IMR-90 (cell line): Measurements from ENCODE around the gene TMEM131L. TPM values are rescaled to one million over a fixed set of nuclear protein-coding genes. Genes with fewer than 3 reads are reported as not detected.

Source experiments
- ATAC-seq: fragments of 200-7000 bp; cut with Tn5 transposase; 2 replicates; pipeline ENCODE4 v1.9.1; 2020; ENCODE audit warnings: low read depth, mild to moderate bottlenecking, moderate library complexity
- BruUV-seq: library from RNA; stranded (reverse); fragments of 400-500 nt; replicated peaks from 2 replicates; lab custom pipeline; 2021; lab: Mats Ljungman, UMichigan
- CTCF ChIA-PET: fragments of 300-600 bp; formaldehyde crosslinking; extraction: SDS; loops from one replicate; lab custom pipeline; 2021; ENCODE audit warnings: antibody characterized with exemption; lab: Yijun Ruan, JAX
- POLR2A ChIA-PET: fragments of 300-600 bp; sonication (Branson Sonifier 250); formaldehyde crosslinking; loops from one replicate; lab custom pipeline; 2022; ENCODE audit warnings: antibody characterized with exemption; ENCODE audit not compliant: unreplicated experiment; lab: Charles Lee
- DNase-seq: peaks from one replicate; pipeline ENCODE4 v3.0.0; 2013
- H2AFZ ChIP-seq: replicated peaks from 2 replicates; pipeline ENCODE3; 2013; ENCODE audit warnings: low read length, mild to moderate bottlenecking; ENCODE audit not compliant: poor library complexity
- H2AK5ac ChIP-seq: 2 replicates; pipeline ENCODE4 v1.6.1; 2013; ENCODE audit warnings: low read depth, low read length, inconsistent platforms
- H2AK9ac ChIP-seq: replicated peaks from 2 replicates; pipeline ENCODE3; 2013; ENCODE audit warnings: mild to moderate bottlenecking, low read depth, low read length, moderate library complexity; ENCODE audit not compliant: poor library complexity
- H2BK120ac ChIP-seq: 2 replicates; pipeline ENCODE4 v1.6.1; 2013; ENCODE audit warnings: low read depth, low read length, inconsistent platforms
- H2BK15ac ChIP-seq: 3 replicates; pipeline ENCODE4 v1.6.1; 2013; ENCODE audit warnings: low read depth, low read length, inconsistent platforms
- H2BK20ac ChIP-seq: 2 replicates; pipeline ENCODE4 v1.6.1; 2013; ENCODE audit warnings: low read depth, mild to moderate bottlenecking, inconsistent platforms, low read length, moderate library complexity
- H2BK5ac ChIP-seq: 2 replicates; pipeline ENCODE4 v1.6.1; 2013; ENCODE audit warnings: mild to moderate bottlenecking, low read depth, low read length, inconsistent platforms; ENCODE audit not compliant: poor library complexity, severe bottlenecking
- H3K14ac ChIP-seq: replicated peaks from 2 replicates; pipeline ENCODE4 v1.6.1; 2013; ENCODE audit warnings: low read depth, low read length, inconsistent platforms
- H3K18ac ChIP-seq: 2 replicates; pipeline ENCODE4 v1.6.1; 2013; ENCODE audit warnings: low read depth, low read length, control low read depth
- H3K23ac ChIP-seq: 2 replicates; pipeline ENCODE4 v1.6.1; 2013; ENCODE audit warnings: low read depth, low read length, inconsistent platforms
- H3K27ac ChIP-seq: 2 replicates; pipeline ENCODE4 v1.5.1; 2013; ENCODE audit warnings: mild to moderate bottlenecking, control low read depth, low read length; ENCODE audit not compliant: insufficient read depth
- H3K27me3 ChIP-seq: 2 replicates; pipeline ENCODE4 v1.6.1; 2013; ENCODE audit warnings: low read length; ENCODE audit not compliant: control insufficient read depth, insufficient read depth
- H3K36me3 ChIP-seq: 2 replicates; pipeline ENCODE4 v1.6.1; 2013; ENCODE audit warnings: low read length, mixed read lengths; ENCODE audit not compliant: control insufficient read depth, insufficient read depth
- H3K4ac ChIP-seq: 2 replicates; pipeline ENCODE4 v1.6.1; 2013; ENCODE audit warnings: low read depth, low read length, inconsistent platforms
- H3K4me1 ChIP-seq: 2 replicates; pipeline ENCODE4 v1.6.1; 2013; ENCODE audit warnings: low read length, mixed read lengths; ENCODE audit not compliant: control insufficient read depth, insufficient read depth
- H3K4me2 ChIP-seq: 2 replicates; pipeline ENCODE4 v1.6.1; 2013; ENCODE audit warnings: low read depth, mild to moderate bottlenecking, control low read depth, low read length, moderate library complexity
- H3K4me3 ChIP-seq: 2 replicates; pipeline ENCODE4 v1.5.1; 2013; ENCODE audit warnings: low read depth, mild to moderate bottlenecking, control low read depth, low read length, moderate library complexity; ENCODE audit not compliant: insufficient read depth
- H3K56ac ChIP-seq: 2 replicates; pipeline ENCODE4 v1.6.1; 2013; ENCODE audit warnings: low read length, inconsistent platforms; ENCODE audit not compliant: insufficient read depth; ENCODE audit errors: extremely low read depth
- H3K79me1 ChIP-seq, 2 experiments: 2 replicates each; pipeline ENCODE4 v1.6.1; 2013; ENCODE audit warnings: low read length in 2 of 2, inconsistent platforms in 1 of 2, low read depth in 1 of 2
- H3K9ac ChIP-seq: 2 replicates; pipeline ENCODE4 v1.6.1; 2013; ENCODE audit warnings: low read depth, low read length, control low read depth
- H3K9me1 ChIP-seq: 2 replicates; pipeline ENCODE4 v1.6.1; 2013; ENCODE audit warnings: low read length, inconsistent platforms; ENCODE audit not compliant: insufficient read depth
- H3K9me3 ChIP-seq: 2 replicates; pipeline ENCODE4 v1.6.1; 2013; ENCODE audit warnings: low read length; ENCODE audit not compliant: control insufficient read depth, insufficient read depth
- H4K20me1 ChIP-seq: 2 replicates; pipeline ENCODE4 v1.6.1; 2013; ENCODE audit warnings: low read length, inconsistent platforms; ENCODE audit not compliant: insufficient read depth
- H4K5ac ChIP-seq: 2 replicates; pipeline ENCODE4 v1.6.1; 2013; ENCODE audit warnings: mild to moderate bottlenecking, low read depth, low read length, control low read depth
- H4K8ac ChIP-seq, 2 experiments: 2 replicates each; pipeline ENCODE4 v1.6.1; 2013; ENCODE audit warnings: low read depth in 2 of 2, low read length in 2 of 2, control low read depth in 1 of 2, inconsistent platforms in 1 of 2
- H4K91ac ChIP-seq: 2 replicates; pipeline ENCODE4 v1.6.1; 2013; ENCODE audit warnings: low read depth, low read length, inconsistent platforms; ENCODE audit not compliant: insufficient read depth
- BHLHE40 ChIP-seq: fragments of 150-350 bp; IDR thresholded peaks from 2 replicates; pipeline ENCODE4 v1.6.1; 2016; ENCODE audit warnings: mild to moderate bottlenecking, low read depth, low read length
- CEBPB ChIP-seq: IDR thresholded peaks from 2 replicates; pipeline ENCODE4 v1.6.1; 2012; ENCODE audit warnings: low read depth, low read length, improper control_type of control experiment
- CHD1 ChIP-seq: IDR thresholded peaks from 2 replicates; pipeline ENCODE4 v1.6.1; 2012; ENCODE audit warnings: low read depth, low read length, improper control_type of control experiment
- CTCF ChIP-seq: conservative IDR thresholded peaks from 2 replicates; pipeline ENCODE4 v1.5.1; 2012; ENCODE audit warnings: mild to moderate bottlenecking, low read depth, low read length, improper control_type of control experiment
- ELK1 ChIP-seq: fragments of 150-350 bp; IDR thresholded peaks from 2 replicates; pipeline ENCODE4 v1.6.1; 2016; ENCODE audit warnings: low read depth, mild to moderate bottlenecking, low read length, moderate library complexity, borderline replicate concordance
- FOS ChIP-seq: fragments of 150-350 bp; IDR thresholded peaks from 2 replicates; pipeline ENCODE4 v1.6.1; 2016; ENCODE audit warnings: low read depth, low read length
- MAFK ChIP-seq: IDR thresholded peaks from 2 replicates; pipeline ENCODE4 v1.6.1; 2012; ENCODE audit warnings: low read depth, low read length, improper control_type of control experiment
- MAZ ChIP-seq: IDR thresholded peaks from 2 replicates; pipeline ENCODE4 v1.6.1; 2012; ENCODE audit warnings: low read depth, mild to moderate bottlenecking, low read length, improper control_type of control experiment, moderate library complexity, borderline replicate concordance
- MXI1 ChIP-seq: IDR thresholded peaks from 2 replicates; pipeline ENCODE4 v1.6.1; 2012; ENCODE audit warnings: low read depth, mild to moderate bottlenecking, low read length, moderate library complexity, borderline replicate concordance
- NFE2L2 ChIP-seq: fragments of 150-350 bp; IDR thresholded peaks from 2 replicates; pipeline ENCODE4 v1.6.1; 2016; ENCODE audit warnings: low read depth, mild to moderate bottlenecking, low read length
- POLR2A ChIP-seq: IDR thresholded peaks from 2 replicates; pipeline ENCODE4 v1.6.1; 2012; ENCODE audit warnings: mild to moderate bottlenecking, low read depth, low read length
- RAD21 ChIP-seq: IDR thresholded peaks from 2 replicates; pipeline ENCODE4 v1.6.1; 2012; ENCODE audit warnings: low read length, improper control_type of control experiment
- RCOR1 ChIP-seq: IDR thresholded peaks from 2 replicates; pipeline ENCODE4 v1.6.1; 2012; ENCODE audit warnings: mild to moderate bottlenecking, low read length, improper control_type of control experiment; ENCODE audit not compliant: insufficient replicate concordance
- RFX5 ChIP-seq: IDR thresholded peaks from 2 replicates; pipeline ENCODE4 v1.8.0; 2012; ENCODE audit warnings: low read depth, mild to moderate bottlenecking, low read length, moderate library complexity
- SMC3 ChIP-seq: fragments of 150-350 bp; IDR thresholded peaks from 2 replicates; pipeline ENCODE4 v1.6.1; 2016; ENCODE audit warnings: low read depth, mild to moderate bottlenecking, antibody characterized with exemption, low read length, moderate library complexity
- USF2 ChIP-seq: fragments of 150-350 bp; IDR thresholded peaks from 2 replicates; pipeline ENCODE4 v1.6.1; 2017; ENCODE audit warnings: mild to moderate bottlenecking, antibody characterized with exemption, low read length, low read depth
- whole genome bisulfite sequencing, 2 experiments: methylation state at CpG; one replicate each; pipeline versions ENCODE4 v1.1.5 to v1.1.7; 2013; ENCODE audit warnings: missing lambda C conversion rate in 2 of 2; ENCODE audit not compliant: insufficient read length in 1 of 2; ENCODE audit errors: extremely low coverage in 2 of 2; 5-methylcytosine and 5-hydroxymethylcytosine counted together
- dilution Hi-C: fragments of 300-500 bp; cut with HindIII; formaldehyde crosslinking; loops from one replicate; pipeline ENCODE4 v1.14.3; 2018; ENCODE audit warnings: low sequenced_read_pairs; ENCODE audit not compliant: unreplicated experiment
- in situ Hi-C: fragments of 300-500 bp; cut with MboI; formaldehyde crosslinking; loops from 3 replicates; pipeline ENCODE4 v1.14.3; 2019; ENCODE audit warnings: low sequenced_read_pairs, inconsistent platforms, mixed read lengths
- intact Hi-C: fragments of 100-400 bp; cut with micrococcal nuclease; formaldehyde crosslinking; loops from 2 replicates; pipeline ENCODE4 v1.10.0; 2022
- polyA plus RNA-seq, 3 experiments: library from polyadenylated mRNA; depleted of rRNA; stranded (reverse); fragments of >200 nt; gene quantifications; 2 replicates each; pipeline ENCODE4 v1.2.3, GENCODE V29; 2012; ENCODE audit warnings: low replicate concordance in 1 of 3
- total RNA-seq: library from RNA; depleted of rRNA; stranded (reverse); fragments of >200 nt; gene quantifications from 2 replicates; pipeline ENCODE4 v1.2.3, GENCODE V29; 2012

The TMEM131L gene
- total and polyA plus RNA-seq, 2 of the 4 experiments (the other 2 are of a cell fraction): 8.4 to 23.8 TPM

GRCh38 chr4:153616006-153616555 lies 149.9 kb downstream of the TMEM131L start:
- no CpG with 5 or more reads among the region's 8 CpGs for WGBS, 2 experiments
- Histone ChIP-seq H3K14ac (no peak overlapping the region), H4K20me1 (no peaks in the 10 kb centered on the region), H3K4me1 (peaks cover 2% of the 10 kb centered on the region; the same call in 1 of the 2 replicates), H2AK5ac (no peak overlapping the region), H2AFZ (no peak overlapping the region), H3K56ac (no peak overlapping the region), H3K27ac (no peak overlapping the region), H4K5ac (no peak overlapping the region), H3K9me3 (no peaks in the 10 kb centered on the region), H4K91ac (no peak overlapping the region), H3K9ac (no peak overlapping the region), H4K8ac (no peak overlapping the region), H3K23ac (no peak overlapping the region), H3K4ac (no peak overlapping the region), H3K79me1 (no peaks in the 10 kb centered on the region), H2BK120ac (no peak overlapping the region), H3K9me1 (peaks cover under 1% of the 10 kb centered on the region; the same call in 1 of the 2 replicates), H3K4me2 (no peak overlapping the region), H2AK9ac (no peak overlapping the region), H3K18ac (no peak overlapping the region), H3K27me3 (no peaks in the 10 kb centered on the region), H2BK15ac (no peak overlapping the region), H3K36me3 (peaks cover 3% of the 10 kb centered on the region), H2BK5ac (no peak overlapping the region), H3K4me3 (no peak overlapping the region), H2BK20ac (no peak overlapping the region)
- DNase-seq (no peak), ATAC-seq (no peak)
- ChIA-PET CTCF (no interaction called here), POLR2A (no interaction called here)
- intact Hi-C loops: no loop called here
- TF ChIP-seq BHLHE40 (no peak), RCOR1 (no peak), USF2 (no peak), MAZ (no peak), CTCF (no peak), RFX5 (no peak), MXI1 (no peak), RAD21 (no peak), ELK1 (no peak), NFE2L2 (no peak), POLR2A (no peak), FOS (no peak), CEBPB (no peak), CHD1 (no peak), MAFK (no peak), SMC3 (no peak)
- in situ Hi-C loops: no loop called here
- no TSS peak for BruUV-seq
- dilution Hi-C loops: no loop called here
